Liver (tissue), 9 donors: Measurements from ENCODE around the gene IRX2. TPM values are rescaled to one million over a fixed set of nuclear protein-coding genes. Genes with fewer than 3 reads are reported as not detected.
A peak's percentile ranks its signal among the peaks of the same experiment; 100 is the strongest.

ENCODE experiments used
- DNase-seq: peaks from one replicate; pipeline ENCODE4 v3.0.0-alpha.2; 2017; ENCODE audit warnings: low spot score
- H3K27ac ChIP-seq, 2 donors: one replicate each; pipeline ENCODE4 v1.7.0; 2013; ENCODE audit warnings: inconsistent platforms in 2 of 2, low read length in 2 of 2, control low read depth in 1 of 2, low read depth in 1 of 2, mild to moderate bottlenecking in 1 of 2
- H3K27me3 ChIP-seq, 4 donors: one replicate each; pipeline versions ENCODE4 v1.6.1 to v1.7.0; 2013; ENCODE audit warnings: low read length in 3 of 4, inconsistent platforms in 1 of 4, mild to moderate bottlenecking in 1 of 4, moderate library complexity in 1 of 4; ENCODE audit not compliant: control insufficient read depth in 4 of 4, insufficient read depth in 4 of 4
- H3K36me3 ChIP-seq, 4 donors: one replicate each; pipeline versions ENCODE4 v1.6.1 to v1.7.0; 2013; ENCODE audit warnings: low read length in 3 of 4, mild to moderate bottlenecking in 3 of 4, low read depth in 1 of 4, moderate library complexity in 1 of 4; ENCODE audit not compliant: control insufficient read depth in 4 of 4, insufficient read depth in 3 of 4
- H3K4me1 ChIP-seq, 4 donors: one replicate each; pipeline versions ENCODE4 v1.6.1 to v1.7.0; 2013; ENCODE audit warnings: low read length in 3 of 4, mild to moderate bottlenecking in 3 of 4, moderate library complexity in 1 of 4; ENCODE audit not compliant: control insufficient read depth in 4 of 4, insufficient read depth in 4 of 4
- H3K4me3 ChIP-seq, 3 donors: one replicate each; pipeline versions ENCODE4 v1.6.1 to v1.7.0; 2013; ENCODE audit warnings: low read length in 3 of 3, control low read depth in 1 of 3, low read depth in 1 of 3, mild to moderate bottlenecking in 1 of 3
- H3K9ac ChIP-seq, 2 donors: one replicate each; pipeline ENCODE4 v1.7.0; 2013; ENCODE audit warnings: low read length in 2 of 2, mild to moderate bottlenecking in 2 of 2, moderate library complexity in 2 of 2, control low read depth in 1 of 2, low read depth in 1 of 2
- H3K9me3 ChIP-seq, 4 donors: one replicate each; pipeline versions ENCODE4 v1.6.1 to v1.7.0; 2013; ENCODE audit warnings: low read length in 3 of 4; ENCODE audit not compliant: control insufficient read depth in 4 of 4
- ATF3 ChIP-seq: IDR thresholded peaks from 2 replicates; pipeline ENCODE4 v1.6.1; 2016; ENCODE audit warnings: antibody characterized with exemption
- CTCF ChIP-seq: fragments of 150-350 bp; IDR thresholded peaks from 2 replicates; pipeline ENCODE4 v1.5.1; 2017; ENCODE audit warnings: improper control_type of control experiment, low read depth, low read length; ENCODE audit not compliant: missing input control
- EGR1 ChIP-seq, 2 donors: IDR thresholded peaks; 2 replicates each; pipeline ENCODE4 v1.6.1; 2016 to 2018; ENCODE audit warnings: antibody characterized with exemption in 2 of 2, low read depth in 2 of 2
- FOXA1 ChIP-seq: IDR thresholded peaks from 2 replicates; pipeline ENCODE4 v1.6.1; 2016; ENCODE audit warnings: antibody characterized with exemption
- FOXA2 ChIP-seq: IDR thresholded peaks from 2 replicates; pipeline ENCODE4 v1.6.1; 2016; ENCODE audit warnings: antibody characterized with exemption
- GABPA ChIP-seq, 2 donors: IDR thresholded peaks in 1 of 2; conservative IDR thresholded peaks in 1 of 2; 2 replicates each; pipeline ENCODE4 v1.6.1; 2016; ENCODE audit warnings: antibody characterized with exemption in 2 of 2, mild to moderate bottlenecking in 1 of 2, moderate library complexity in 1 of 2
- HNF4A ChIP-seq, 2 donors: conservative IDR thresholded peaks; 2 replicates each; pipeline ENCODE4 v1.6.1; 2016; ENCODE audit warnings: antibody characterized with exemption in 2 of 2, mild to moderate bottlenecking in 2 of 2
- HNF4G ChIP-seq: IDR thresholded peaks from 2 replicates; pipeline ENCODE4 v1.6.1; 2016; ENCODE audit warnings: antibody characterized with exemption
- JUND ChIP-seq, 2 donors: IDR thresholded peaks; 2 replicates each; pipeline ENCODE4 v1.6.1; 2016; ENCODE audit warnings: antibody characterized with exemption in 2 of 2
- MAX ChIP-seq: IDR thresholded peaks from 2 replicates; pipeline ENCODE4 v1.6.1; 2016; ENCODE audit warnings: antibody characterized with exemption
- NR2F2 ChIP-seq: IDR thresholded peaks from 2 replicates; pipeline ENCODE4 v1.6.1; 2016; ENCODE audit warnings: antibody characterized with exemption
- RAD21 ChIP-seq, 2 donors: IDR thresholded peaks; 2 replicates each; pipeline ENCODE4 v1.6.1; 2016; ENCODE audit warnings: antibody characterized with exemption in 2 of 2, mild to moderate bottlenecking in 2 of 2
- REST ChIP-seq: IDR thresholded peaks from 2 replicates; pipeline ENCODE4 v1.6.1; 2016; ENCODE audit warnings: antibody characterized with exemption, mild to moderate bottlenecking
- RXRA ChIP-seq, 2 donors: IDR thresholded peaks; 2 replicates each; pipeline ENCODE4 v1.6.1; 2017 to 2018; ENCODE audit warnings: antibody characterized with exemption in 2 of 2, mild to moderate bottlenecking in 1 of 2
- SP1 ChIP-seq: IDR thresholded peaks from 2 replicates; pipeline ENCODE4 v1.6.1; 2018; ENCODE audit warnings: antibody characterized with exemption, mild to moderate bottlenecking
- TAF1 ChIP-seq: conservative IDR thresholded peaks from 2 replicates; pipeline ENCODE4 v1.6.1; 2016; ENCODE audit warnings: antibody characterized with exemption, mild to moderate bottlenecking
- YY1 ChIP-seq: IDR thresholded peaks from 2 replicates; pipeline ENCODE4 v1.6.1; 2016; ENCODE audit warnings: antibody characterized with exemption, mild to moderate bottlenecking
- ZBTB33 ChIP-seq: IDR thresholded peaks from 2 replicates; pipeline ENCODE4 v1.6.1; 2016; ENCODE audit warnings: antibody characterized with exemption
- WGBS: extraction: QIAGEN DNeasy Blood & Tissue Kit; methylation state at CpG from one replicate; pipeline ENCODE4 v1.1.7; 2013; 5-methylcytosine and 5-hydroxymethylcytosine counted together
- polyA plus RNA-seq, 2 donors: library from polyadenylated mRNA; stranded (reverse) in 1 of 2; unstranded in 1 of 2; fragments of 200-250 nt in 1 of 2; fragments of >200 nt in 1 of 2; fragmentation: Nextera tagmentation in 1 of 2; extraction: Ambion mirVana in 1 of 2; gene quantifications; one replicate each; pipeline versions ENCODE4 v1.2.1 to v1.2.3, GENCODE V29; 2013 to 2015
- total RNA-seq, 2 donors: library from RNA; depleted of rRNA; stranded (reverse); fragments of >200 nt; gene quantifications; one replicate each; pipeline ENCODE4 v1.2.3, GENCODE V29; 2014
- donor health status: healthy.
- donor health status: healthy.
- donor health status: healthy.
- donor health status: healthy.
- donor health status: healthy.

IRX2 gene
- total and polyA plus RNA-seq, 4 donors: not detected

- Histone ChIP-seq H3K27me3 (peaks cover 0 to 35% (median 14%) of the 10 kb centered on the region in 4 donors), H3K9me3 (peaks cover 0 to 3% (median 1%) of the 10 kb centered on the region in 4 donors), H3K9ac (no peak overlapping the region), H3K36me3 (no peaks in the 10 kb centered on the region), H3K4me1 (peaks cover 4 to 23% (median 10%) of the 10 kb centered on the region in 4 donors), H3K4me3 (no peak overlapping the region), H3K27ac (no peak overlapping the region)
- no peak for DNase-seq
- 7% methylated on average over 25 of the region's 25 CpGs for WGBS
- TF ChIP-seq GABPA (IDR thresholded peaks at IDR 0.05 in 1 of 2, conservative IDR thresholded peaks at IDR 0.05 in 1 of 2) (no peak), RAD21 (IDR thresholded peaks at IDR 0.05) (no peak), MAX (no peak), SP1 (no peak), NR2F2 (no peak), EGR1 (IDR thresholded peaks at IDR 0.05; ENCODE audit: low read depth in 2 of 2) (no peak), REST (no peak)
Measured at GRCh38 chr5:2740876-2741555, 10.5 kb downstream of the IRX2 start.

- Histone ChIP-seq H3K9ac (no peak overlapping the region), H3K27me3 (peaks cover 0 to 35% (median 15%) of the 10 kb centered on the region in 4 donors), H3K4me3 (peak overlapping the region in 1 of 3 donors; percentile 76), H3K9me3 (peaks cover 0 to 4% (median 1%) of the 10 kb centered on the region in 4 donors), H3K4me1 (peaks cover 4 to 23% (median 10%) of the 10 kb centered on the region in 4 donors), H3K27ac (no peak overlapping the region), H3K36me3 (no peaks in the 10 kb centered on the region)
- TF ChIP-seq HNF4A (conservative IDR thresholded peaks at IDR 0.05) (no peak), MAX (no peak), GABPA (IDR thresholded peaks at IDR 0.05 in 1 of 2, conservative IDR thresholded peaks at IDR 0.05 in 1 of 2) (no peak), RAD21 (IDR thresholded peaks at IDR 0.05) (no peak), TAF1 (no peak), FOXA1 (no peak), JUND (IDR thresholded peaks at IDR 0.05) (no peak), FOXA2 (no peak), SP1 (no peak), HNF4G (no peak), NR2F2 (no peak), RXRA (IDR thresholded peaks at IDR 0.05) (no peak), ZBTB33 (no peak), YY1 (no peak), CTCF (no peak), EGR1 (IDR thresholded peaks at IDR 0.05; ENCODE audit: low read depth in 2 of 2) (no peak), REST (no peak), ATF3 (no peak)
- DNase-seq: peak; percentile 21
- 5% methylated on average over 59 of the region's 59 CpGs for WGBS
Measured at GRCh38 chr5:2740051-2740875, 11.2 kb downstream of the IRX2 start.
